Measurements from ENCODE around the gene ZC3H13.

DNA sequence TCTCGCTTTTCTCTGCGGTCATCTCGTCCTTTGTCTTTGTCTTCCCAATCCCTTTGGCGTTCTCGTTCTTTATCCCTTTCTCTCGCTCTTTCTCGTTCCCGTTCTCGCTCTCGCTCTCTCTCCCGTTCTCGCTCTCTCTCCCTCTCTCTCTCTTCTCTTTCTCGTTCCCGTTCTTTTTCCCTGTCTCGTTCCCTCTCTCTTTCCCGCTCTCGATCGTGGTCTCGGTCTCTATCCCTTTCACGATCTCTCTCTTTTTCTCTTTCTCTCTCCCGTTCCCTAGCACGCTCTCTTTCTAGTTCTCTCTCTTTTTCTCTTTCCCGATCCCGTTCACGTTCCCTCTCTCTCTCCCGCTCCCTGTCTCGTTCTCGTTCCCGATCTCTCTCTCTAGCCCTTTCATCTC lies 77.2 kb downstream of the ZC3H13 start:
- TF ChIP-seq, protein P1, sequence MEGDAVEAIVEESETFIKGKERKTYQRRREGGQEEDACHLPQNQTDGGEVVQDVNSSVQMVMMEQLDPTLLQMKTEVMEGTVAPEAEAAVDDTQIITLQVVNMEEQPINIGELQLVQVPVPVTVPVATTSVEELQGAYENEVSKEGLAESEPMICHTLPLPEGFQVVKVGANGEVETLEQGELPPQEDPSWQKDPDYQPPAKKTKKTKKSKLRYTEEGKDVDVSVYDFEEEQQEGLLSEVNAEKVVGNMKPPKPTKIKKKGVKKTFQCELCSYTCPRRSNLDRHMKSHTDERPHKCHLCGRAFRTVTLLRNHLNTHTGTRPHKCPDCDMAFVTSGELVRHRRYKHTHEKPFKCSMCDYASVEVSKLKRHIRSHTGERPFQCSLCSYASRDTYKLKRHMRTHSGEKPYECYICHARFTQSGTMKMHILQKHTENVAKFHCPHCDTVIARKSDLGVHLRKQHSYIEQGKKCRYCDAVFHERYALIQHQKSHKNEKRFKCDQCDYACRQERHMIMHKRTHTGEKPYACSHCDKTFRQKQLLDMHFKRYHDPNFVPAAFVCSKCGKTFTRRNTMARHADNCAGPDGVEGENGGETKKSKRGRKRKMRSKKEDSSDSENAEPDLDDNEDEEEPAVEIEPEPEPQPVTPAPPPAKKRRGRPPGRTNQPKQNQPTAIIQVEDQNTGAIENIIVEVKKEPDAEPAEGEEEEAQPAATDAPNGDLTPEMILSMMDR (conservative IDR thresholded peaks at IDR 0.05), result no peak
- no peak for TF ChIP-seq ZFX (IDR thresholded peaks at IDR 0.05)

Data from C4-2B (cell line).